Endothelial cell of umbilical vein (primary cell): Measurements from ENCODE around the gene LPP. TPM values are rescaled to one million over a fixed set of nuclear protein-coding genes. Genes with fewer than 3 reads are reported as not detected.

Source experiments
- BruUV-seq: library from RNA; stranded (reverse); fragments of 400-500 nt; replicated peaks from 2 replicates; lab custom pipeline; 2021; lab: Mats Ljungman, UMichigan
- CTCF ChIA-PET: fragments of 300-600, 350-600 bp; sonication (Branson Sonifier 250); formaldehyde crosslinking; loops from one replicate; lab custom pipeline; 2021; ENCODE audit warnings: antibody characterized with exemption, inconsistent platforms; lab: Charles Lee
- POLR2A ChIA-PET: fragments of 300-600, 350-600 bp; sonication (Branson Sonifier 250); formaldehyde crosslinking; loops from one replicate; lab custom pipeline; 2021; ENCODE audit warnings: antibody characterized with exemption, inconsistent platforms; lab: Charles Lee
- DNase-seq: peaks from one replicate; pipeline ENCODE4 v3.0.0-alpha.2; 2011; ENCODE audit warnings: low read depth, low spot score
- FAIRE-seq: peaks from 2 replicates; lab custom pipeline; 2011; peaks lifted over from hg19 to GRCh38; lab: Jason Lieb, UNC
- H2AFZ ChIP-seq: 2 replicates; pipeline ENCODE4 v1.6.0; 2012; ENCODE audit warnings: low read depth, low read length, control low read depth, inconsistent platforms
- H3K27ac ChIP-seq: 2 replicates; pipeline ENCODE4 v1.5.1; 2011; ENCODE audit warnings: low read depth, mild to moderate bottlenecking, control low read depth, low read length, moderate library complexity; ENCODE audit not compliant: insufficient read depth
- H3K27me3 ChIP-seq, 2 experiments: 2 replicates each; pipeline versions ENCODE4 v1.6.0 to v1.6.1; 2011; ENCODE audit warnings: low read length in 2 of 2, mixed read lengths in 1 of 2; ENCODE audit not compliant: control insufficient read depth in 2 of 2, insufficient read depth in 2 of 2
- H3K36me3 ChIP-seq, 2 experiments: 2 replicates in 1 of 2; 3 replicates in 1 of 2; pipeline ENCODE4 v1.5.1; 2011; ENCODE audit warnings: low read length in 2 of 2, mild to moderate bottlenecking in 1 of 2, moderate library complexity in 1 of 2; ENCODE audit not compliant: control insufficient read depth in 2 of 2, insufficient read depth in 2 of 2; ENCODE audit errors: extremely low read depth in 1 of 2
- H3K4me1 ChIP-seq: 3 replicates; pipeline ENCODE4 v1.5.1; 2011; ENCODE audit warnings: mild to moderate bottlenecking, low read length; ENCODE audit not compliant: control insufficient read depth, insufficient read depth; ENCODE audit errors: extremely low read depth
- H3K4me2 ChIP-seq: 2 replicates; pipeline ENCODE4 v1.6.1; 2011; ENCODE audit warnings: low read length, control low read depth, mixed read lengths; ENCODE audit not compliant: insufficient read depth
- H3K4me3 ChIP-seq, 3 experiments: fragments of 200-600 bp in 1 of 3; sonication (generic), shearing (Covaris generic) in 1 of 3; replicated peaks in 1 of 3; 2 replicates each; pipeline ENCODE4 v1.5.1; 2011 to 2016; ENCODE audit warnings: control low read depth in 3 of 3, low read length in 3 of 3, mild to moderate bottlenecking in 2 of 3, inconsistent platforms in 1 of 3, low read depth in 1 of 3, moderate library complexity in 1 of 3; ENCODE audit not compliant: insufficient read depth in 1 of 3
- H3K79me2 ChIP-seq: 2 replicates; pipeline ENCODE4 v1.6.0; 2012; ENCODE audit warnings: low read length, inconsistent platforms; ENCODE audit not compliant: control insufficient read depth, insufficient read depth
- H3K9ac ChIP-seq: replicated peaks from 2 replicates; pipeline ENCODE3; 2011; ENCODE audit warnings: low read length, control low read depth; ENCODE audit not compliant: insufficient read depth; ENCODE audit errors: extremely low read depth
- H3K9me1 ChIP-seq: replicated peaks from 3 replicates; pipeline ENCODE4 v1.6.0; 2011; ENCODE audit warnings: mild to moderate bottlenecking, low read length; ENCODE audit not compliant: control insufficient read depth, insufficient read depth; ENCODE audit errors: extremely low read depth
- H3K9me3 ChIP-seq: replicated peaks from 2 replicates; pipeline ENCODE4 v1.5.1; 2012; ENCODE audit warnings: low read length, inconsistent platforms; ENCODE audit not compliant: control insufficient read depth, insufficient read depth
- H4K20me1 ChIP-seq: replicated peaks from 2 replicates; pipeline ENCODE3; 2011; ENCODE audit warnings: mild to moderate bottlenecking, low read length; ENCODE audit not compliant: control insufficient read depth, insufficient read depth; ENCODE audit errors: extremely low read depth
- EZH2 ChIP-seq: IDR thresholded peaks from 2 replicates; pipeline ENCODE4 v1.6.1; 2012; ENCODE audit warnings: borderline replicate concordance, low read depth, mild to moderate bottlenecking, moderate library complexity, low read length, inconsistent platforms; ENCODE audit not compliant: severe bottlenecking
- MAX ChIP-seq: IDR thresholded peaks from 2 replicates; pipeline ENCODE4 v1.6.1; 2011; ENCODE audit not compliant: insufficient read depth, insufficient read length
- MYC ChIP-seq: IDR thresholded peaks from one replicate; pipeline ENCODE4 v1.6.1; 2011; ENCODE audit warnings: mild to moderate bottlenecking, low read depth, low read length
- POLR2AphosphoS5 ChIP-seq: IDR thresholded peaks from 2 replicates; pipeline ENCODE4 v1.6.1; 2012; ENCODE audit warnings: low read depth, mild to moderate bottlenecking, control low read depth, low read length, moderate library complexity; ENCODE audit not compliant: insufficient read depth
- dilution Hi-C: fragments of 300-500 bp; cut with MboI; formaldehyde crosslinking; loops from one replicate; pipeline ENCODE4 v1.15.0; 2019; ENCODE audit warnings: low sequenced_read_pairs; ENCODE audit not compliant: extremely low pct_ligation_motif_present
- intact Hi-C: fragments of 100-400 bp; cut with micrococcal nuclease; formaldehyde crosslinking; loops from one replicate; pipeline ENCODE4 v1.10.0; 2022
- polyA plus RNA-seq, 4 experiments: library from polyadenylated mRNA; depleted of rRNA in 3 of 4; stranded (reverse) in 3 of 4; unstranded in 1 of 4; fragments of >200 nt; gene quantifications; 2 replicates each; pipeline versions ENCODE4 v1.2.1 to v1.2.3, GENCODE V29; 2011 to 2012; ENCODE audit warnings: missing spikeins in 1 of 4
- total RNA-seq: library from RNA; stranded (reverse); gene quantifications from 2 replicates; pipeline ENCODE4 v1.2.3, GENCODE V29; 2021

LPP gene
- total and polyA plus RNA-seq, 2 donors (not counting 3 experiments of a cell fraction or from before 2014, with no cell fraction given): 16.9 to 153 TPM

GRCh38 chr3:188746291-188746783 is 592.4 kb downstream of the LPP start:
- H3K9me3 ChIP-seq: no peaks in the 10 kb centered on the region
- H4K20me1 ChIP-seq: no peaks in the 10 kb centered on the region
- H3K9me1 ChIP-seq: no peaks in the 10 kb centered on the region
- POLR2A ChIA-PET: no interaction called here
- CTCF ChIA-PET: interaction anchor here (1.0 to 1.4 kb wide), 3 partner anchors 42 to 999 kb away, joined by 3 to 5 read pairs (median 4); no protein-coding TSS in a partner anchor
- no peaks in the 10 kb centered on the region for H3K4me1 ChIP-seq
- H3K4me2 ChIP-seq: no peak overlapping the region
- H3K36me3 ChIP-seq: no peaks in the 10 kb centered on the region
- no peak for TF ChIP-seq EZH2
- TF ChIP-seq MYC: no peak
- H3K9ac ChIP-seq: no peak overlapping the region
- DNase-seq (no peak), FAIRE-seq (no peak)
- no peak overlapping the region for H2AFZ ChIP-seq
- H3K27ac ChIP-seq: no peak overlapping the region
- H3K79me2 ChIP-seq: no peaks in the 10 kb centered on the region
- H3K4me3 ChIP-seq: no peak overlapping the region
- BruUV-seq: no TSS peak
- dilution Hi-C loops (no loop called here), intact Hi-C loops (loop anchor here (5.0 to 10.0 kb wide), 2 partner anchors 189 to 712 kb away; no protein-coding TSS in a partner anchor)
- H3K27me3 ChIP-seq: no peaks in the 10 kb centered on the region

- no peak for FAIRE-seq
- CTCF ChIA-PET: interaction anchor here (0.8 to 1.9 kb wide), 3 partner anchors 207 to 1005 kb away, joined by 3 to 7 read pairs (median 5); no protein-coding TSS in a partner anchor
These were observed 593.5 kb downstream of the LPP start for GRCh38 chr3:188747489-188747888.

More at GRCh38 chr3:188747489-188747888, 593.5 kb downstream of the LPP start:
- POLR2A ChIA-PET: interaction anchor here (0.6 kb wide), 1 partner anchor 16 kb away, joined by 3 read pairs; no protein-coding TSS in a partner anchor
- DNase-seq: no peak
- Histone ChIP-seq H4K20me1 (no peaks in the 10 kb centered on the region), H3K4me2 (no peak overlapping the region), H3K9me1 (no peaks in the 10 kb centered on the region), H3K4me1 (no peaks in the 10 kb centered on the region), H3K4me3 (no peak overlapping the region), H3K79me2 (no peaks in the 10 kb centered on the region), H2AFZ (no peak overlapping the region), H3K27me3 (no peaks in the 10 kb centered on the region), H3K27ac (no peak overlapping the region), H3K36me3 (no peaks in the 10 kb centered on the region), H3K9me3 (no peaks in the 10 kb centered on the region), H3K9ac (no peak overlapping the region)
- intact Hi-C loops: loop anchor here (5.0 to 10.0 kb wide), 2 partner anchors 190 to 713 kb away; no protein-coding TSS in a partner anchor
- dilution Hi-C loops: no loop called here
- TF ChIP-seq POLR2AphosphoS5 (no peak), MAX (no peak)
- BruUV-seq: no TSS peak
